T-helper 22 cell (primary cell): ENCODE results near the gene FAM221B.

Experiments
- DNase-seq: peaks from one replicate; pipeline ENCODE4 v3.0.0-alpha.2; 2020; ENCODE audit warnings: low read depth

FAM221B gene

GRCh38 chr9:35790385-35791296 lies 37.9 kb downstream of the FAM221B start:
- DNase-seq, result no peak

- no peak for DNase-seq
These were observed 38.5 kb downstream of the FAM221B start for GRCh38 chr9:35790025-35790384.

- no peak for DNase-seq
These were observed 39.0 kb downstream of the FAM221B start for GRCh38 chr9:35789541-35789940.

- DNase-seq, result no peak
These were observed 45.1 kb downstream of the FAM221B start for GRCh38 chr9:35783418-35783817.

- no peak for DNase-seq
These were observed 47.5 kb downstream of the FAM221B start for GRCh38 chr9:35781066-35781465.

- DNase-seq, result no peak
These were observed 50.0 kb downstream of the FAM221B start for GRCh38 chr9:35778496-35778895.

- no peak for DNase-seq
These were observed 52.5 kb downstream of the FAM221B start for GRCh38 chr9:35776018-35776417.

- DNase-seq, result no peak
These were observed 53.5 kb downstream of the FAM221B start for GRCh38 chr9:35774907-35775635.

GRCh38 chr9:35771943-35772342 lies 56.6 kb downstream of the FAM221B start:
- DNase-seq, result no peak

GRCh38 chr9:35771534-35771933 lies 57.0 kb downstream of the FAM221B start:
- DNase-seq, result no peak

- no peak for DNase-seq
These were observed 57.5 kb downstream of the FAM221B start for GRCh38 chr9:35771075-35771433.

- DNase-seq, result no peak
These were observed 58.8 kb downstream of the FAM221B start for GRCh38 chr9:35769763-35770162.

- no peak for DNase-seq
These were observed 61.1 kb downstream of the FAM221B start for GRCh38 chr9:35767458-35767857.

- no peak for DNase-seq
These were observed 61.5 kb downstream of the FAM221B start for GRCh38 chr9:35766997-35767396.
